Mucosa of descending colon (tissue), 3 donors: ENCODE measurements around the gene DPEP3. TPM values are rescaled to one million over a fixed set of nuclear protein-coding genes. Genes with fewer than 3 reads are reported as not detected.
A peak's percentile ranks its signal among the peaks of the same experiment; 100 is the strongest.

ENCODE experiments used
- ATAC-seq: fragments of 200-7000 bp; cut with Tn5 transposase; one replicate; pipeline ENCODE4 v1.9.1; 2020; ENCODE audit warnings: mild to moderate bottlenecking, moderate library complexity
- DNase-seq, 3 donors: peaks; one replicate each; pipeline ENCODE4 v3.0.0-alpha.2; 2020
- H3K36me3 ChIP-seq: fragments of 200-600 bp; one replicate; pipeline ENCODE4 v1.8.0; 2021; ENCODE audit warnings: low read depth, mild to moderate bottlenecking
- H3K4me1 ChIP-seq: fragments of 200-600 bp; one replicate; pipeline ENCODE4 v1.8.0; 2021; ENCODE audit warnings: low read depth, mild to moderate bottlenecking
- H3K4me3 ChIP-seq: fragments of 200-600 bp; one replicate; pipeline ENCODE4 v1.8.0; 2021; ENCODE audit warnings: mild to moderate bottlenecking
- H3K9me3 ChIP-seq: fragments of 200-600 bp; one replicate; pipeline ENCODE4 v1.8.0; 2021; ENCODE audit warnings: mild to moderate bottlenecking
- intact Hi-C, 2 donors: fragments of 100-400 bp; cut with DNase I in 1 of 2; cut with micrococcal nuclease in 1 of 2; formaldehyde crosslinking; loops; one replicate each; pipeline versions ENCODE4 v1.11.0 to v1.11.1; 2022; cut with DNase I, micrococcal nuclease
- long read RNA-seq, 2 donors: library from polyadenylated mRNA; unstranded; transcript quantifications; one replicate each; pipeline ENCODE4 v2.0.0, GENCODE V29; 2019 to 2021
- total RNA-seq, 3 donors: library from RNA; stranded (reverse); fragmentation: NEBNext Ultra II Directional in 2 of 3; extraction: Animal tissue kit (Norgen Biotek cat#: 25700) in 2 of 3; gene quantifications; one replicate each; pipeline versions ENCODE4 v1.2.1 to v1.2.4, GENCODE V29; 2021 to 2023
- TF ChIP-seq, protein P1 (sequence below): fragments of 200-600 bp; IDR thresholded peaks from one replicate; pipeline ENCODE4 v1.8.0; 2022; ENCODE audit warnings: antibody characterized with exemption, mild to moderate bottlenecking
- donor health status: DM: no; HTN: no; CAD: no; lungs with moderate emphysema.
- donor health status: DM: no; HTN: no; CAD: no.
- donor health status: DM: no; HTN: yes; CAD: no.

The DPEP3 gene
- not detected for total RNA-seq
- long read RNA-seq, donor 1: 0 reads
- long read RNA-seq, donor 2: 0 reads

DNA sequence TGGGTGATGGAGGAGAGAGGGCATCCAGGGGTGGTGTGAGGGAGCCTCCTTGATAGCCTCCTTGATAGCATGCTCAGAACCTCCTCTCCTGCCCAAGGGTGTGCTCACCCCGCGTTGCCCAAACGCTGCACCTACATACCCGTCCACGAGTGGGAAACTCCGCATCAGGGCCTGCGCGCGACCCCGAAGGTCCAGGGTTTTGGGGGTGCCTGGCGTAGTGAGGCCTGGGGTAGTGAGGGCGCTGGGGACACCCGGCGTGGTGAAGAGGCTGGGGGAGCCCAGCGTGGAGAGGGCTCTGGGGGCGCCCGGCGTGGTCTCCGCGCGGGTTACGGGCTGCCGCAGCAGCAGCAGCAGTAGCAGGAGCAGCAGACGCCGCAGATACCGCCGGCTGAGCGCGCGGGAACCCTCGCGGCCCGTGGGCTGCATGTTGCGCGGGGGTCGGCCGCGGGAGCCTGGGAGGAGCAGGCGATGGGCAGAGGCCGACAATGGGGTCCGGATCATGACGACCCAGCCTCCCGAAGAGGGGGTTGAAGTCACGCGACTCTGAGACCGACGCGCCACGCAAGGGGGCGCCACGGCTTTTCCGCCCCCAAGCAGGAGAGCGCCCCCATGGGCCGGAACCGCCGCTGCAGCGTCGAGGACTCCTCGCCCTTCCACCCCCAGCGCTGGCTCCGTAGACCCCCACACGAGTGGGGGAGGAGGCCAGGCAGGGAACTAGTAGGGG lies at the start of gene DPEP3:
DPEP3 (minus strand) TSS at position 545 of the 724 bp plus-strand sequence; CDS start at position 426, 119 bp downstream.
- ATAC-seq: no peak
- no peak for DNase-seq
- no peaks in the 10 kb centered on the region for H3K36me3 ChIP-seq
- intact Hi-C loops: no loop called here
- H3K9me3 ChIP-seq: no peaks in the 10 kb centered on the region
- H3K4me3 ChIP-seq: no peak within 1 kb of the TSS
- H3K4me1 ChIP-seq: no peaks in the 10 kb centered on the region
- TF ChIP-seq, protein P1, sequence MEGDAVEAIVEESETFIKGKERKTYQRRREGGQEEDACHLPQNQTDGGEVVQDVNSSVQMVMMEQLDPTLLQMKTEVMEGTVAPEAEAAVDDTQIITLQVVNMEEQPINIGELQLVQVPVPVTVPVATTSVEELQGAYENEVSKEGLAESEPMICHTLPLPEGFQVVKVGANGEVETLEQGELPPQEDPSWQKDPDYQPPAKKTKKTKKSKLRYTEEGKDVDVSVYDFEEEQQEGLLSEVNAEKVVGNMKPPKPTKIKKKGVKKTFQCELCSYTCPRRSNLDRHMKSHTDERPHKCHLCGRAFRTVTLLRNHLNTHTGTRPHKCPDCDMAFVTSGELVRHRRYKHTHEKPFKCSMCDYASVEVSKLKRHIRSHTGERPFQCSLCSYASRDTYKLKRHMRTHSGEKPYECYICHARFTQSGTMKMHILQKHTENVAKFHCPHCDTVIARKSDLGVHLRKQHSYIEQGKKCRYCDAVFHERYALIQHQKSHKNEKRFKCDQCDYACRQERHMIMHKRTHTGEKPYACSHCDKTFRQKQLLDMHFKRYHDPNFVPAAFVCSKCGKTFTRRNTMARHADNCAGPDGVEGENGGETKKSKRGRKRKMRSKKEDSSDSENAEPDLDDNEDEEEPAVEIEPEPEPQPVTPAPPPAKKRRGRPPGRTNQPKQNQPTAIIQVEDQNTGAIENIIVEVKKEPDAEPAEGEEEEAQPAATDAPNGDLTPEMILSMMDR: no peak

DNA sequence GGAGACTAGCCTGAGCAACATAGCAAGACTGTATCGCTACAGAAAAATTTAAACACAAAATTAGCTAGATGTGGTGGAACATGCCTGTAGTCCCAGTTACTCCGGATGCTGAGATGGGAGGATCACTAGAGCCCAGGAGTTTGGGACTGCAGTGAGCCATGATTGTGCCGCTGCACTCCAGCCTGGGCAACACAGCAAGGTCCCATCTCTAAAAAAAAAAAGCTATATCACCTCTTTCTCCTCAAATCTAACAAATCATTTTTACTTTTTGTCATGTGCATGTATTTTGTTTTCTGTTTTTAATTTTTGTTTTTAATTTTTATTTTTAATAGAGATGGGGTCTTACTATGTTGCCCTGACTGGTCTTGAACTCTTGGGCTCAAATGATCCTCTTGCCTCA lies 48.7 kb upstream of the DPEP3 start:
- peaks cover 2% of the 10 kb centered on the region for H3K4me1 ChIP-seq
- no peak for DNase-seq
- no peaks in the 10 kb centered on the region for H3K9me3 ChIP-seq
- H3K36me3 ChIP-seq: no peaks in the 10 kb centered on the region
- no peak for ATAC-seq
- TF ChIP-seq, protein P1: no peak
- no peak overlapping the region for H3K4me3 ChIP-seq
- intact Hi-C loops: no loop called here

- Histone ChIP-seq H3K36me3 (no peaks in the 10 kb centered on the region), H3K4me3 (peak within 1 kb of the TSS; percentile 98), H3K9me3 (no peaks in the 10 kb centered on the region), H3K4me1 (peaks cover 23% of the 10 kb centered on the region)
- TF ChIP-seq, protein P1: no peak
- intact Hi-C loops: no loop called here
- DNase-seq (peak; percentile 95 to 98 (median 96)), ATAC-seq (peak; percentile 100)
Measured at GRCh38 chr16:68022728-68023537, 42.6 kb upstream of the DPEP3 start, which contains the start of the genes DDX28 and DUS2. Gene DDX28, minus strand, starts transcription at chr16:68023232. Its CDS starts 30 bp downstream, at chr16:68023202. Gene DUS2, plus strand, starts transcription at chr16:68023284. Its CDS starts 14,740 bp downstream, at chr16:68038024.

GRCh38 chr16:68022278-68022727 lies 42.0 kb upstream of the DPEP3 start:
- DNase-seq (no peak), ATAC-seq (peak; percentile 2)
- TF ChIP-seq, protein P1: no peak
- H3K4me3 ChIP-seq: peak overlapping the region; percentile 98
- peaks cover 23% of the 10 kb centered on the region for H3K4me1 ChIP-seq
- no peaks in the 10 kb centered on the region for H3K9me3 ChIP-seq
- no peaks in the 10 kb centered on the region for H3K36me3 ChIP-seq
- intact Hi-C loops: no loop called here

- ATAC-seq: no peak
- DNase-seq: no peak
- TF ChIP-seq, protein P1: no peak
- Histone ChIP-seq H3K9me3 (no peaks in the 10 kb centered on the region), H3K4me1 (peaks cover 23% of the 10 kb centered on the region), H3K4me3 (no peak overlapping the region), H3K36me3 (no peaks in the 10 kb centered on the region)
- intact Hi-C loops: no loop called here
Measured at GRCh38 chr16:68021490-68021889, 41.2 kb upstream of the DPEP3 start.
